T-helper 2 cell (primary cell): Measurements from ENCODE around the gene TULP4.
A peak's percentile ranks its signal among the peaks of the same experiment; 100 is the strongest.
"Not testable (repeated sequence)": the region's sequence is repeated elsewhere in the genome, so short reads cannot be mapped to it uniquely, and the experiment has no call there.

Source experiments
- DNase-seq, 5 experiments: peaks; one replicate each; pipeline versions ENCODE4 v3.0.0 to v3.0.0-alpha.2; 2012 to 2022

The TULP4 gene

GRCh38 chr6:158329531-158329930 lies 17.3 kb downstream of the TULP4 start:
- DNase-seq, result no peak

- no peak for DNase-seq
Observed at GRCh38 chr6:158330016-158330415, 17.8 kb downstream of the TULP4 start.

- DNase-seq, result no peak
Observed at GRCh38 chr6:158332237-158332636, 20.0 kb downstream of the TULP4 start.

- DNase-seq, result no peak
Observed at GRCh38 chr6:158333094-158333493, 20.8 kb downstream of the TULP4 start.

GRCh38 chr6:158334534-158334933 lies 22.3 kb downstream of the TULP4 start:
- DNase-seq, result no peak

GRCh38 chr6:158337332-158337731 lies 25.1 kb downstream of the TULP4 start:
- DNase-seq, result no peak

GRCh38 chr6:158338311-158339112 lies 26.2 kb downstream of the TULP4 start:
- DNase-seq, result no peak

GRCh38 chr6:158339197-158339596 lies 26.9 kb downstream of the TULP4 start:
- not testable (repeated sequence) for DNase-seq

- no peak for DNase-seq
Observed at GRCh38 chr6:158340252-158340651, 28.0 kb downstream of the TULP4 start.

GRCh38 chr6:158344534-158344933 lies 32.3 kb downstream of the TULP4 start:
- DNase-seq, result peak in 1 of 5 experiments; percentile 77

GRCh38 chr6:158345444-158345843 lies 33.2 kb downstream of the TULP4 start:
- peak in 1 of 5 experiments; percentile 47 for DNase-seq

GRCh38 chr6:158347335-158347734 lies 35.1 kb downstream of the TULP4 start:
- no peak for DNase-seq

GRCh38 chr6:158348737-158349504 lies 36.7 kb downstream of the TULP4 start:
- DNase-seq, result not testable (repeated sequence)

- DNase-seq, result not testable (repeated sequence)
Observed at GRCh38 chr6:158349505-158350275, 37.4 kb downstream of the TULP4 start.

GRCh38 chr6:158350731-158351130 lies 38.5 kb downstream of the TULP4 start:
- not testable (repeated sequence) for DNase-seq

GRCh38 chr6:158353883-158354877 lies 41.9 kb downstream of the TULP4 start:
- no peak for DNase-seq

GRCh38 chr6:158356586-158357546 lies 44.6 kb downstream of the TULP4 start:
- DNase-seq, result peak in 1 of 5 experiments; percentile 40

- peak in 1 of 5 experiments; percentile 67 for DNase-seq
Observed at GRCh38 chr6:158357570-158358216, 45.4 kb downstream of the TULP4 start.

GRCh38 chr6:158358450-158359077 lies 46.3 kb downstream of the TULP4 start:
- peak in 1 of 5 experiments; percentile 70 for DNase-seq
